ENCODE measurements around the gene FOXL1. TPM values are rescaled to one million over a fixed set of nuclear protein-coding genes. Genes with fewer than 3 reads are reported as not detected.
A peak's percentile ranks its signal among the peaks of the same experiment; 100 is the strongest.

FOXL1 gene
- polyA plus RNA-seq, 3 donors, result not detected

GRCh38 chr16:86580791-86581170 is 2.4 kb downstream of the FOXL1 start:
- Histone ChIP-seq H3K27me3 (ENCODE audit: control insufficient read depth in 2 of 2, insufficient read depth in 2 of 2, low read length in 2 of 2) (peaks cover 36 to 56% of the 10 kb centered on the region in 2 donors), H3K9me3 (replicated peaks in 1 of 2; ENCODE audit: control insufficient read depth in 1 of 2, insufficient read depth in 1 of 2, low read length in 2 of 2) (peaks cover 7 to 11% of the 10 kb centered on the region in 2 donors), H3K4me1 (ENCODE audit: control insufficient read depth in 1 of 2, insufficient read depth in 2 of 2, low read length in 2 of 2) (peaks cover 9 to 12% of the 10 kb centered on the region in 2 donors), H3K79me2 (ENCODE audit: insufficient read depth, low read length) (no peaks in the 10 kb centered on the region), H3K9ac (ENCODE audit: insufficient read depth, low read length, poor library complexity, severe bottlenecking) (no peak overlapping the region), H3K27ac (ENCODE audit: low read depth in 1 of 2, low read length in 2 of 2) (no peak overlapping the region), H3K4me3 (replicated peaks in 1 of 3; ENCODE audit: low read depth in 2 of 3, low read length in 3 of 3) (no peak overlapping the region), H3K36me3 (replicated peaks in 1 of 2; ENCODE audit: control insufficient read depth in 1 of 2, insufficient read depth in 2 of 2, low read length in 2 of 2) (no peaks in the 10 kb centered on the region), H3K4me2 (replicated peaks; ENCODE audit: extremely low read depth, low read length, poor library complexity, severe bottlenecking) (no peak overlapping the region), H4K20me1 (ENCODE audit: insufficient read depth, low read length) (no peaks in the 10 kb centered on the region), H2AFZ (ENCODE audit: insufficient read depth, low read depth, low read length, poor library complexity, severe bottlenecking) (no peak overlapping the region)
- no peak overlapping the region for H3K27ac Mint-ChIP-seq
- H3K4me3 Mint-ChIP-seq, result peak overlapping the region in 1 of 2 donors; percentile 80
- intact Hi-C loops (cut with micrococcal nuclease), result no loop called here
- peaks cover 59 to 63% (median 59%) of the 10 kb centered on the region in 3 donors for H3K27me3 Mint-ChIP-seq (ENCODE audit: low read depth in 3 of 3)
- TF ChIP-seq CTCF (IDR thresholded peaks at IDR 0.05), result no peak
- peaks cover 0 to 6% of the 10 kb centered on the region in 2 donors for H3K36me3 Mint-ChIP-seq
- peaks cover 11% of the 10 kb centered on the region for H3K4me1 Mint-ChIP-seq
- H3K9me3 Mint-ChIP-seq, result peaks cover 0 to 9% (median 5%) of the 10 kb centered on the region in 7 donors
- no peak for DNase-seq
- 100% methylated on average over 2 of the region's 9 CpGs for WGBS (ENCODE audit: insufficient coverage)

GRCh38 chr16:86581458-86581857 is 3.1 kb downstream of the FOXL1 start:
- no peak overlapping the region for H3K4me3 ChIP-seq (replicated peaks in 1 of 3; ENCODE audit: low read depth in 2 of 3, low read length in 3 of 3)
- H3K9me3 ChIP-seq (replicated peaks in 1 of 2; ENCODE audit: control insufficient read depth in 1 of 2, insufficient read depth in 1 of 2, low read length in 2 of 2), result peaks cover 6 to 11% of the 10 kb centered on the region in 2 donors
- H3K79me2 ChIP-seq (ENCODE audit: insufficient read depth, low read length), result no peaks in the 10 kb centered on the region
- Mint-ChIP-seq H3K4me3 (peak overlapping the region in 1 of 2 donors; percentile 55), H3K4me1 (peaks cover 4% of the 10 kb centered on the region), H3K9me3 (peaks cover 0 to 6% (median 4%) of the 10 kb centered on the region in 7 donors), H3K27me3 (ENCODE audit: low read depth in 3 of 3) (peaks cover 52 to 56% (median 52%) of the 10 kb centered on the region in 3 donors), H3K27ac (no peak overlapping the region), H3K36me3 (peaks cover 0 to 6% of the 10 kb centered on the region in 2 donors)
- peaks cover 3 to 5% of the 10 kb centered on the region in 2 donors for H3K4me1 ChIP-seq (ENCODE audit: control insufficient read depth in 1 of 2, insufficient read depth in 2 of 2, low read length in 2 of 2)
- H2AFZ ChIP-seq (ENCODE audit: insufficient read depth, low read depth, low read length, poor library complexity, severe bottlenecking), result no peak overlapping the region
- no peak overlapping the region for H3K9ac ChIP-seq (ENCODE audit: insufficient read depth, low read length, poor library complexity, severe bottlenecking)
- TF ChIP-seq CTCF (IDR thresholded peaks at IDR 0.05), result no peak
- peaks cover 32 to 49% of the 10 kb centered on the region in 2 donors for H3K27me3 ChIP-seq (ENCODE audit: control insufficient read depth in 2 of 2, insufficient read depth in 2 of 2, low read length in 2 of 2)
- WGBS (ENCODE audit: insufficient coverage), result 90% methylated on average over 4 of the region's 4 CpGs
- no peaks in the 10 kb centered on the region for H3K36me3 ChIP-seq (replicated peaks in 1 of 2; ENCODE audit: control insufficient read depth in 1 of 2, insufficient read depth in 2 of 2, low read length in 2 of 2)
- intact Hi-C loops (cut with micrococcal nuclease), result no loop called here
- no peak for DNase-seq
- no peaks in the 10 kb centered on the region for H4K20me1 ChIP-seq (ENCODE audit: insufficient read depth, low read length)
- no peak overlapping the region for H3K4me2 ChIP-seq (replicated peaks; ENCODE audit: extremely low read depth, low read length, poor library complexity, severe bottlenecking)
- H3K27ac ChIP-seq (ENCODE audit: low read depth in 1 of 2, low read length in 2 of 2), result no peak overlapping the region

Measured in CD14-positive monocyte (primary cell).